CD1c-positive myeloid dendritic cell (primary cell): ENCODE data around the gene INSIG1.

Experiments used
- DNase-seq: peaks from one replicate; pipeline ENCODE4 v3.0.0-alpha.2; 2016; ENCODE audit errors: extremely low spot score

INSIG1 gene

DNA sequence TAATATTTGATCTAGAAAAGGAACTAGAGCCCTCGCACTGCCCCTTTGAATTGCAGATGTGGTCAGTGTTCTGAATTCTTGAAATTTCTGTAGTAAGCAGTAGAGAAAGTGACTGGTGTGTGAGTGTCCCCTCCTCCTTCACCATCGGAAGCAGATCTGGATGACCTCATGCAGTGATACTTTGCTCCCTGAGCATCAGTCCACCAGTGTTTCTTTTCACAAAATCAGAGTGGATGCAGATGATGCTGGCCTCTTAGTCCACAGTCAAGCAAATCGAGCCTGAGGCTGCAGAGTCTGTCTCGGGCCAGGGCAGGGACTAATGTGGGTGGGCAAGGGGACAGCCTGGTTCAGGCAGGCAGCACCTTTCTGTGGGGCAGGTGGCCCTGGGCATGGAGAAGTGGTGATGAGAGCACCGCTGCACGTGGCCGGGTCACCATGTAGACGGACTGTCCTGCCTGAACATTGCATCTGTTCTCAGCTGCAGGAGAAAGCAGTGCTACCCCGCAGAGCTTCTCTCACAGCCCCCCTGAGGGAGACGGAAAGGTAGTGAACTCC is 5.4 kb downstream of the INSIG1 start:
- DNase-seq: no peak

DNA sequence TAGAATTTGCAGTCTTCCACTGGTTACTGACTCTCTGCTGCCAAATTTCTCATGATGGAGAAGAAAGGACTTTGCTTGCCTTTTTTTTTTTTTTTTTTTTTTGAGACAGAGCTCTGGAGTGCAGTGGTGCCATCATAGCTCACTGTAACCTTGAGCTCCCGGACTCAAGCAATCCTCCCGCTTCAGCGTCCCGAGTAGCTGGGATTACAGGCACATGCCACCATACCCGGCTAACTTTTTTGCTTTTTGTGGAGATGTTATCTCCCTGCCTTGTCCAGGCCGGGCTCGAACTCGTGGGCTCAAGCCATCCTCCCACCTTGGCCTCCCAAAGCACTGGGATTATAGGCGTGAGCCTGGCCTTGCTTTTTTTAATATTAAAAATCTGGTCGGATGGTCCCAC is 6.2 kb downstream of the INSIG1 start:
- DNase-seq: no peak

DNA sequence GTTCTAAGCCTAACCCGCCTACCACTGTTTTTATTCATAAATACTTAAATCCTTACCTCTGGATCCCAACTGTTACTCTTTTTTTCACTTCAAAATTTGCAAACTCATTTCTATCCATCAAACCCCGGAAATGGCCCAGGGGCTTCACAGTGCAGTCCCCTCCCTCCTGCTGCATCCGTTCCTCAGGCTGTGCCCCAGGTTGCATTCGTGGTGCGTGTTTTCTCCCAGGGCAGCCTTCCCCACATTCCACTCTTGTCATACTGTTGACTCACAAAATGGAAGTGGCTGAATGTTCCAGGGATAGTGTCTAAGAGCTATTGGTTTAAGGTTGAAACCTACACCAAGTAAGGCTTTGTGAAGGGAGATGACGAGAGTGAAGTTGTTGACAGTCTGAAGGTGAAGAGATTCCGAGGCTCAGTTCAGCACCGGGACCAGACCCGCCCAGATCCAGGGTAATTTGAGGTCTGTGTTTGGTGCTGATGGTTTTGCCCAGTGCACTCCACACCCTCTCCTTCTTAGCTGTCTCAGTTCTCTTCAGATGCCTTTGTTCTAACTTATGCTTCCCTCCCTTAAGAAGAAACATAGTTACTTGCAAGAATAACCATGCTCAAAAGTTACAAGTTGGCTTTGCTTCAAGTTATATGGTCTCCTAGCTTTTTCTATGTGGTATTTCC is 7.7 kb downstream of the INSIG1 start:
- no peak for DNase-seq

DNA sequence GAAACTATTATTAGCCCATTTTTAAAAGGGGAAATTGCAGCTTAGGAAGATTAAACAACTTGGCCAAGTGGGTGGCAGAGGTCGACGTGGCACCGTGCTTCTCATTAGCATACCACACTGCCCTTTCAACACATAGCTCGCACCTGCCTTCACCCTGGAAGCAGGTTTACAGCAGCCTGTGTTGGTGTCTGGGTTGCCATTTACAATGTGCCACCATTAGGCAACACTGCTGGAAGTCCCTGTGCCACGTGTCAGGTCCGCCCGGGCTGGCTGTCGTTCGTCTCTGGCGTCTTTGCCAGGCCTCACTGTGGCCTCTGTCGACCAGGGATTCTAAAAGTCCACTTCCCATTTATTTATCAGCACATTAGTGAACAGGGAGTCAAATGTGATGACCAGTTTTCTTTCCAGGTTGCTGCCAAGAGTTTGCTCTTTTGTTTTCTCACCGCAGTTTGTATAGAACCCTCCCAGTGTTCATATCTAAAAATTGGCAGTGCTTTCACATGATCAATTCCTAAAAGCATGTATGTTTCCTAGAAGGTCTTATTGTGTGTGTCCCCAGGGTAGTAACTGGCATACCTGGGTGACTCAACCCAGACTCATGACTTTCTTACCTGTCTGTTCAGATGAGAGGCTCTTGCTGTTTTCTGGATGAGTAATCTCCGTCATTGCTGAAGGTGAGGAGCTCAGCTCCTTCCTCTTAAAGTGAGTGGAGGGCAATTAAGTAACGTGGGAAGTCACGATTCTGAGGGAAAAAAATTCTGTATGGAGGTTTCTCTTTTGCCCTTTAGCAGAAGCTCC is 9.2 kb downstream of the INSIG1 start:
- peak; percentile 28 for DNase-seq

DNA sequence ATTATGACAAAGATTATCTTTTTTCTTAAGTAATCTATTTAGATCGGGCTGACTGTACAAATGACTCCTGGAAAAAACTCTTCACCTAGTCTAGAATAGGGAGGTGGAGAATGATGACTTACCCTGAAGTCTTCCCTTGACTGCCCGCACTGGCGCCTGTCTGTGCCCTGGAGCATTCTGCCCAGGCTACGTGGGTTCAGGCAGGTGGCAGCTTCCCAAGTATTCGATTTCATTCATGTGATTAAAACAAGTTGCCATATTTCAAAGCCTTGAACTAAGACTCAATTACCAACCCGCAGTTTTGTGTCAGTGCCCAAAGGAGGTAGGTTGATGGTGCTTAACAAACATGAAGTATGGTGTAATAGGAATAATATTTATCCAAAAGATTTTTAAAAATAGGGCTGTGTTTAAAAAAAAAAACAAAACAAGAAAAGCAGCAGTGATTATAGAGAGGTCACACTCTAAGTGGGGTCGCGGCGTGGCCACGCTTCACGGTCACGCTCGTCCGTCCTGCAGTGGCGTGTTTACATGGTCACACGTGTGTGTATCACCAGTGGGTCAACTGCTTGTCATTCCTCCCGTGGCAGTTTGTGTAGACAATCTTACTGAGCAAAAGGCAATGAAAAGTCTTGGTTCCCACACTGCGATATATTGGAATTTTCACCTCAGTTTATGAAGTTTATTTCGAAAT is 10.8 kb downstream of the INSIG1 start:
- no peak for DNase-seq

DNA sequence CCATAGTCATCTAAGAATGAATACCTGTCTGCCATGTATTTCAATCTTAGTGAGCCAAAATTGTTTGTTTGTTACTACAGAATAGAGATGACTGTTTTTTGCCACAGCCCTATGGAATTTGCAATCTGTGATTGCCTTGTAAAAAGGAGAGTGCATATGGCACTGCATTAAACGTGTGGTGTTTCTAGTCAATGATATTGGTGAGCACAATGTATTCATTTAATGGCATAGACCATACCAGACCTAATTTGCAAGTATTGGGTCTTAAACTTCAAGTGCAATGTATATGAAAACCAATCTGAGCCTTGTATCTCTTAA is 11.3 kb downstream of the INSIG1 start:
- no peak for DNase-seq

DNA sequence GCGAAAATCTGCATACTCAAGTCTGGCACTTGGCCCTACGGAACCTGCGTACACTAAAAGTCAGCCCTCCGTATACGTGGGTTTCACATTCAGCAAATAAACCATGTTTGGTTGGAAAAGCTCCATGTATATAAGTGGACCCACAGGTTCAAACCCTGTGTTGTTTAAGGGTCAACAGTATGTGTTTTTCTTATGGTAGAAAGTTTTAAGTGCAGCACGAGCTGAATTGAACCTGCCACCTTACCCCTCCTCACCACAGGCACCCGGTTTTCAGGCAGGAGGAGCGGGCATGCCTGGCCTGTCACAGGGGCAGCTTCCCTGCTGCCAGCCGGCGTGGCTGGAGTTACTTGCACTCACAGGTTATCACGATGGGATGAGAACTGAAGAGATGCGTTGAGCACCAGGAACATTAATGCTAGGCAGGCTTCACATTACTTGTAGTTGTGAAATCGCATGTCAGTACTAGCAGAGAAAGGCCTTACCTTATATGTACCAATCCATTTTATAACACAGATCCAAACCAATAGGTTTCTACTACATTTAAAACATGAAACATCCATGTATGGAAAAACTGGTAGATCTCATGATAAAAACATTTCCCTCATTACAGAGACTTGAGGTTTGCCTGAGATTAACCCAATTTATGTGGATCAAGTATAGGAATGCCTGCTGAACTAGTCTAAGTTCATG is 12.9 kb downstream of the INSIG1 start:
- no peak for DNase-seq

DNA sequence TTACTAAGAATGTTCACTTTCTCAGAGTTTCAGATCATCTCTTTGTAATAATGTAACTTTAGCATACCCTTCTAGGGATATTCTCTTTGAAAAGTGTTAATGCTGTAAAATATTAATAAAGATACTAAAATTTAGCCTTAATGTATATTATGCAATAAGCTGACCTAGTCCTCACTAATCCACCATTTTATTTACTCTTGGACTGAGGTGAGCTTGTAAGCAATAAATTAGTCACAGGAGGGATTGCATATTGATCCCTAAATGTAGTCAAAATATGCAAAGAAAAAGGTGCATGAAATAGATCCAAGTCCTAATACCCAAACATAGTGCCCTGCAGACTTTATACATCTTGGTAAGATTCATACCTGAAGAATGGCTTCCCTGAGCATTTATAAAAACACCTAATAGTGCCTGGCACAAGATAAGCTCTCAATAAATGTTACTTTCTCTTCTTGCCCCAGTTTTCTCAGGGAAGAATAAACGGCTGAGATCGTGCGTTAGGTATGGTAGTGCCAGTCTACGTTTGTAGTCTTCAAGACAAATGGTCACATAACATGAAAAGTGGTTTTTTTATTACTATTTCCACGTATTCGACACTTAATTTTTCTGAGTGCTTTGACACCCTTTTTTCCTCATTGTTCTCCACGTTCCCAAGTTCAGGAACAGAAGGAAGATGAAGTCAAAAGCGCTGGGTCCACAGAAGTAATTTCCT is 14.3 kb downstream of the INSIG1 start:
- no peak for DNase-seq

DNA sequence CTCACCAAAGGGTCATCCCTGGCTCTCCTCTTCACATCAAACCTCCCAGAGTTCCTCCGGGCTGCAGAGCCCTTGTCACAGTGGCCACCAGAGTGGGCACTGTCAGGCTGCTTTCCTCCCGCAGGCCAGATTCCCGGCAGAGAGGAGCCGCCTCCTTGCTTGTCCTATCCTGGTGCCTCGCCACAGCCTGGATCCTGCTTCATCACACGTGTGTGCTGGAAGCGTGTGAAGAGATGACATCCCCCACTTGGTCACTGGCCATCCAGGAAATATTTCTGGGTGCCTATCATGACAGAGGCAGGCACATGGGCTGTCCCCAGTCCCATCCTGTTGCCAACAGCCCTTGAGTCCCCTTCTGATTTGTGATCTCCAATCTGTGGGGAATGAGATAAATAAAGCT is 15.0 kb downstream of the INSIG1 start:
- no peak for DNase-seq

DNA sequence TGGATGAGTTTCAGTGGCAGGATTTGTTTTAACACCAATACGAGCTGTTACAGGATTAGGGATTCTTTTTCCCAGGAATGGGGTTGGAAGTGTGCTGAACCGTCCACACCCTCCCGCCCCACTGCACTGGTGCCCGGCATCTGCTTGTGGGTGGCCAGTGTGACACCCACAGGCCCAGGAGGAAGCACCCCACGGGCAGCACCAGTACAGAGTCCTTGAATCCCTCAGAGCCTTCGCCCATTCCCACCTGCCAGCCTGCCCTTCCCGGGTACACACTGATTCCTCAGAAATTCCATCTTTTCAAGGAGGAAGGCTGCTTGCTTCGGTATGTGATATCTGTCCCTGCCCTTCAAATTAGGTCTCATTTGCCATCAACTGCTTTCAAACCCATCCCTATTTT is 15.4 kb downstream of the INSIG1 start:
- DNase-seq: no peak

DNA sequence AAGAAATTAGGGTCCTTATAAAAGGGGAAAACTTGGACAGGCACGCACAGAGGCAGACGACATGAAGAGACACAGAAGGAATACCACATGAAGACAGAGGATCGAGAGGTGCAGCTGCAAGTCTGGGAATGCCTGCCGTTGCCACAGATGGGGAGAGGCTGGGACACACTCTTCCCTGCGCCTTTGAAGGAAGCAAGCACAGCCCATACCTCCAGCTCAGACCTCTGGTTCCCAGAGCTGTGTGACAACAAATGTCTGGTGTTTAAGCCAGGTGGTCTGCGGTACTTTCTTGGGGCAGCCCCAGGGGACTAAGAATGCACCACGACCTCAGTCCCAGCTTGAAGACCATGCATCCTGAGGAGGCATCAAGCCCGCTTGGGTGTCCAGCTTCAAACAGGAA is 18.3 kb downstream of the INSIG1 start:
- DNase-seq: no peak

DNA sequence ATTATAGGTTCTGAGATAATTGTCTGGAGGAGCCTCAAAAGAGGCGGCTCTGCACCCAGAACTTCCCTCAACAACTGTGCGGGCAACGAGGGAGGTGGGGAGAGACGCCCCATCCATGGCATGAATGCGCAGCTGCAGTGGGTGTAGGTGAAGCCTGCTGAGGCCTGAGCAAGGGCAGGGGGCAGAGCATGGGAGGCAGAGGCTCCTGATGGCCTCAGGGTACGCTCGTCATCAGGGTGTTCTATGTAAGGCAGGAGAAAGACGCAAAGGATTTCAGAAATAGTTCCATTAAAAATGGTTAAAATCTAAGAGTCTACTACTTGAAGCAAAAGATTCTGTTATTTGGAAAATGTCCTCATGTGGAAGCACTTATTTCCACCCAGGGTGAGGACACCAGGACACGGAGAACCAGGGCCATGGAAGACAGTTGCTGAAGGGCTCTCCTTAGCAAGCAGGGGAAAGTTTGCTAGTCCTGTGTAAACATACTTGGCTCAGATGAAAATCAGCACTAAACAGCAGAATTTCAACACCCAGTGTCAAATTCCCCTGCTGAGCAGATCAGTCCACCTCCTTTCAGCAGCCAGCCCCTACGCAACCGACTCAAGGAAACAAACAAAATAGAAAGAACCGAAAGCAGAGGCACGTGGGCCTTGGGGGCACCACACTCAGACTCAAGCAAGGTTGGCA is 18.9 kb downstream of the INSIG1 start:
- no peak for DNase-seq

DNA sequence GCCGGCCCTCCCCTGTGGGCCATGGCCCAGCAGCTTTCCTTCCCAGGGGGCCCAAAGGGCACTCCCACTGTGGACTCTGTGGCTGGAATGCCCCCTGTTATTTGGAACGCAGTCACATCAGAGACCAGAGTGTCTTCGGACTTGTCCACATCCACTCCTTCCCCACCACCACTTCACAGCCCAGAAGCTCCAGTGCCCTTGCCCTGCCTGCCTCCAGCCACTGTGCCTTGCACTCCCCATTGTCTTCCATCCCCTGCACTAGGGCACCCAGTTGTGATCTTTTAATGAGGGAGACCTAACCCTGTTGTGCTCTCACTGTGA is 19.4 kb downstream of the INSIG1 start:
- no peak for DNase-seq

DNA sequence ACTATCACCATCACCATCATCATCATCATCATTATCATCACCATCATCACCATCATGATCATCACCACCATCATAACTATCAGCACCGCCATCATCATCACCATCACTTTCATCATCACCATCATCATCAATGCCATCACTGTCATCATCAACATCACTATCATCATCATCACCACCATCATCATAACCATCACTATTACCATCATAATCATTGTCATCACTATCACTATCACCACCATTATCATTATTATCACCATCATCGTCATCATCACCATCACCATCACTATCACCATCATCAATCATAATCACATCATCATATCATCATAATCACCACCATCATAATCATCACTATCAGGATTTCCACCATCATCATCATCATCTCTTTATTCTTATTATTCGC is 20.6 kb downstream of the INSIG1 start:
- no peak for DNase-seq

DNA sequence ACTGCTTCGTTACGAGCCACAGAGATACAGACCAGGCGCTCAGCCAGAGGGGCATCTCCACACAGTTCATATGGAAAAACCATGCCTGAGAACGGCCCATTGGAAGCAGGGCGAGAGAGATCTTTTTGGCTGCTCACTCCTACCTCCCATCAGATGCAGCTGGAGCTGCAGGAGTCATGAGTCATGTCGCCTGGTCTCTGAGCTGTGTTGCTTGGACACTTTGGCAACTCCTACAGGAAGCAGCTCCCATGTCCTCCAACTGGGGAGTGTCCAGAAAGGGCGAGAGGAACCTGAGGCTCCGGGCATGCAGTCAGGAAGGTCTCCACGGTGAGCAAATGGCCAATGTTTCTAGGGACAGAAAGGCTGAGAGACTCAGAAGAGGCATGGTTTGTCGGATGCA is 24.9 kb downstream of the INSIG1 start:
- no peak for DNase-seq

DNA sequence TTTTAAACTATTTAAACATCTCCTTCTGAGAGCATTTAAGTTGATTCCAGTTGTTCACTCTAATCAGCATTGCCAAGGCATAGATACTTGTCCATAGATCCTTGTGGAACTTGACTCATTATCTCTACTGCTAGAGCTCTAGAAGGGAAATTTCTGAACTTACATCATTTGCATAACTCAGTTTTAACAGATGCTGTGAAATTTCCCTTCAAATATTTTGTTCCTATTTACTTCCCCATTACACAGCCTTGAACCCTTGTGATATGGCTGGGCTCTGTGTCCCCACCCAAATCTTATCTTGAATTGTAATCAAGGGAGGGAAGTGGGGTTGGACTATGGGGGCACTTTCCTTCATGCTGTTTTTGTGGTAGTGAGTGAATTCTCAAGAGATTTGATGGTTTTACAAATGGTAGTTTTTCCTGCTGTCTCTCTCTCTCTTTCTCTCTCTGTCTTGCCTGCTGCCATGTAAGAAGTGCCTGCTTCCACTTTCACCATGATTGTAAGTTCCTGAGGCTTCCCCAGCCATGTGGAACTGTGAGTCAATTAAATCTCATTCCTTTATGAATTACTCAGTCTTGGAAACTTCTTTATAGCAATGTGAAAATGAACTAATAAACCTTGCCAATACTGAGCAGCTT is 25.4 kb downstream of the INSIG1 start:
- no peak for DNase-seq

DNA sequence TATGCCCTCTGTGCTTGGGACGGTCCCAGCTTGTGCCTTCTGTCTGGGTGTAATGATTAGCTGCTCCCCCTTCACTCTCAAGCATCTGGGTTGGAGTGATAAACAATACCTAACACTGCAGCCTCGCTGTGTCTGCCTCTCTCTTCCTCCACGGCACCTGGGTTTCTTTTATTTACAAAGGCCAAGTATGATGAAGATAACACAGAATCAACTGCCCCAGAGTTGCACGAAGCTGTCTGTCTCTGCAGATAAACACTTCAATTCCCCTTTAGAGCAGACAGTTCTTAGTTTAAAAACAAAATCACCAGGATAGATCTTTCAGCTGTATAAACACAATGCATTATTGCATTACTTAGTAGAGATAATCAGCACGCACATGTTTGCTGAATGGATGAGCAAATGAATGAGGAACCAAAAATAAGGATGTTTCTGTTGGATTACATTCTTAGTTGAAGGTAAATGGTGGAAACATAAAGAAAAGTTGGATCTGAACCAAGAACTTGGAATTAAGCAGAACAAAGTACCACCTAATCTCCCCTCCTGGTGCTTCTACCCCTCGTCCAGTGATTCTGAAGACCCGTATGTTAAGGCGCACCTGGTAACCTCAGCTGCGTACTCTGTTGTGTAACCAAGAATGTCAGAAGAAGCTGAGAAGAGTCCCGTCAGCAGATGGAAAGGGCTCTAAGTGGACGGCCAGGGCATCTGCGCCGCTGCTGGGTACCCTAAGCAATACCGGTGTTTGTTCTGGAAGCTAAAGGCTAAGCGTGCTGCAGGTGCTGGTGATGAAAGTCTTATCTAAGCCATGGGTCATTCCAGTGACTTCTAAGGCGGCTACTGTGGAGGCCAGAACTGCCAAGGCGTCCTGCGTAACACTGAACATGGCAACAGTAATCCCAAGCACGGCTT is 26.6 kb downstream of the INSIG1 start:
- no peak for DNase-seq

DNA sequence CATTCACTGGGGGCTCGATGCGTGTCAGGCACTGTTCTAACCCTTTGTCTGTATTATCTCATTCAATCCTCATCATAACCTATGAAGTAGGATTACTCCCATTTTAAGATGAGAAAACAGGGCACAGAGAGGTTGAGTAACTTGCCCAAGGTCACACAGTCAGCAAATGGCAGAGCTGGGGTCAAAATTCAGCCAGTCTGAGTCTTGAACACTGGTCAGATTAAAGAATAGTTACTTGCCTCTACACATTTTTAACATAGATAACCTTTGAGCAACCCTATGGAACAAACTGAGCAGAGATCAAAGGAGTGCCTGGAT is 27.2 kb downstream of the INSIG1 start:
- no peak for DNase-seq

DNA sequence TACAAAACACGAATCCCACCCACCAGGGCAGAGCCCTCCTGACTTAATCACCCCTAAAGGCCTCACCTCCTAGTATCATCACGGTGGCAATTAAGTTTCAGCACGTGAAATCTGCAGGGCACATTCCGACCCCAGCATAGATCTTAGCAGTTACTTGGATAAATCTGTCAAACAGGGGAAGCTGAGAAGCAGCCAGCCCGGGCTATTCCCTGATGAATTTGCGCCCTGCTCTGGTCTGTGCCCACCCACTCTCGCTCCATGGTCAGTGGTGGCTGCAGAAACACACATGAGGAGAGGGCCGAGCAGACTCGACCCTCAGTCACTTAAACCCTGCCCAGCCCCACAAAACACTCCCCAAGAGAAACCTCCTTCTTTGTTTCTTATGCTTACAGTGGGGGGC is 28.7 kb downstream of the INSIG1 start:
- DNase-seq: no peak
